Cardiac septum (tissue), 1 donor: ENCODE measurements around the gene KNDC1. TPM values are rescaled to one million over a fixed set of nuclear protein-coding genes. Genes with fewer than 3 reads are reported as not detected.
"Not testable (repeated sequence)": the region's sequence is repeated elsewhere in the genome, so short reads cannot be mapped to it uniquely, and the experiment has no call there.

ENCODE experiments used
- DNase-seq: peaks from one replicate; pipeline ENCODE4 v3.0.0-alpha.2; 2020; ENCODE audit warnings: low spot score
- intact Hi-C: fragments of 100-400 bp; cut with DNase I; formaldehyde crosslinking; loops from one replicate; pipeline ENCODE4 v1.14.0; 2022
- total RNA-seq: library from RNA; stranded (reverse); fragmentation: NEBNext Ultra II Directional; extraction: Animal tissue kit (Norgen Biotek cat#: 25700); gene quantifications from one replicate; pipeline ENCODE4 v1.2.1, GENCODE V29; 2021
- donor health status: DM: no; HTN: no; CAD: no.

The KNDC1 gene
- total RNA-seq, 1 donor from 2014 or later, result 0.05 TPM

- no peak for DNase-seq
- intact Hi-C loops, result no loop called here
Observed at GRCh38 chr10:133230044-133230361, 70.0 kb downstream of the KNDC1 start, which contains the start of gene UTF1. UTF1 (plus strand) TSS chr10:133230217; CDS start chr10:133230289, 72 bp downstream.

DNA sequence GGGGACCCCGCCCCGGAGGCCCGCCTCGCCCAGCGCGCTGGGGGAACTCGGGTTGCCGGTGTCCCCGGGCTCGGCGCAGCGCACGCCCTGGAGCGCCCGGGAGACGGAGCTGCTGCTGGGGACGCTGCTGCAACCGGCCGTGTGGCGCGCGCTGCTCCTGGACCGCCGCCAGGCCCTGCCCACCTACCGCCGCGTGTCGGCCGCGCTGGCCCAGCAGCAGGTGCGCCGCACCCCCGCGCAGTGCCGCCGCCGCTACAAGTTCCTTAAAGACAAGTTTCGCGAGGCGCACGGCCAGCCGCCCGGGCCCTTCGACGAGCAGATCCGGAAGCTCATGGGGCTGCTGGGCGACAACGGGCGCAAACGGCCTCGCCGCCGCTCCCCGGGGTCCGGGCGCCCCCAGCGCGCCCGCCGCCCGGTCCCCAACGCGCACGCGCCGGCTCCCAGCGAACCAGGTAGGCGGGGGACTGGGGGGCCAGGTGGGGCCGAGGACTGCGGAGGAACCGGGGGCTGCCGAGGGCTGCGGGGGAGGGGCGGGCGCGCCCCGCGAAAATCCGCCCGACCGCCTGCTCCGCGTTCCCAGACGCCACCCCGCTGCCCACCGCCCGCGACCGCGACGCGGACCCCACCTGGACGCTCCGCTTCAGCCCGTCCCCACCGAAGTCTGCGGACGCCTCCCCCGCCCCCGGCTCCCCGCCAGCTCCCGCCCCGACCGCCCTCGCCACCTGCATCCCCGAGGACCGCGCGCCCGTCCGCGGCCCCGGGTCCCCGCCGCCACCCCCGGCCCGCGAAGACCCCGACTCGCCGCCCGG, 70.6 kb downstream of the KNDC1 start:
- no peak for DNase-seq
- intact Hi-C loops, result no loop called here

DNA sequence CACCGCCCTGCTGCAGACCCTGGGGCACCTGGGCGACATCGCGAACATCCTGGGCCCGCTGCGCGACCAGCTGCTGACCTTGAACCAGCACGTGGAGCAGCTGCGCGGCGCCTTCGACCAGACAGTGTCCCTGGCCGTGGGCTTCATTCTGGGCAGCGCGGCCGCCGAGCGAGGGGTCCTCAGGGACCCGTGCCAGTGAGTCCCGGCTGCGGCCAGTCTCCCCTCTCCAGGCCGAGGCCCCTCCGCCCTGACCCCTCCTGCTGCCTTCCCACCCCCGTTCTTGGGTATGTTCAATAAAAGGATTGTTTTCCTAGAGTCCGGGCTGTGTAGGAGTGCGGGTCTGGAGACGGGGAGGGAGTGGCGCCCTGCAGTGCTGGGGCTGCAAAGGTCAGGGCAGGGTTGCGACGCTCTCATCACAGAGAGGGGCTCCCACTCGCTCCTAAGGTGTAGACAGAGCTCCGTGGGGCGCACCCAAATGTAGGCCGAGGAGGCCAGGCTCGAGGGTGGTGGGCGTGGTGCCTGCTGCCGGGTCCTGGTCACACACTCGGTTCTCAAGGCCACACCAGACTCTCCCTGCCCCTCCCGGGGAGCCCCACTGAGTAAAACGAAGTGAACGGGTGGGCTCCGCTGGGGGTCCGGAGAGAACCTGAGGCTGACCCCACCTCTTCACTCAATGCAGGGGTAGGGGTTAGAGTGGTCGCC, 71.4 kb downstream of the KNDC1 start:
- intact Hi-C loops, result no loop called here
- DNase-seq, result no peak

DNA sequence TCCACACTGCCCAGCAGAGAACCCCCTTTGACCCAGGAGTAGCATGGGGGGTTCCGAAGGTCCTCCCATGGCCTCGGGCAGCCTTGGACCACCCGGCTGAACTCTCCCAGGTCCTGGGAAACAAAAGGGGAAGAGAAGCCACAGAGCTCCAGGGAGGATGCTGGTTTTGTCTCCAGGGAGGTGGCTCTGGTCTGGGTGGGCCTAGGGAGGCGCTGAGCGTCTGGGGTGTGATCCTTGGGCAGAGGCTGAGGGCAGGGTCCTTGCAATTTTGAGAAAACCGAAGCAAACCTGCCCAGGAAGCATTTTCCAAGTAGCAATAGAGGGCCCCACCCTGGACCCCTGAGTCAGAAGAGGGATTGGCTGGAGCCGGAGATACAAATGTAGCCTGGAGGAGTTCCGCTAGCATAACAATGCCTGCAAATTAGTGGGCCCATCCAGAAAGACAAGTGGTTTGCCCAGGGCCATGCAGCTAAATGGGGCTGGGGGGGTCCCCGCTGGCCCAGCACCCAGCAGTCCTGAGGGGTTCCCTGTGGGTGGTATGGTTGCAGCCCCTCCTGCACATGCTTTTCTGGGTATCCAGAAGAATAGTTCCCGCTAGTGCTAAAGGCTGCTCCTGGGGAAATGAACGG, 72.0 kb downstream of the KNDC1 start:
- intact Hi-C loops, result no loop called here
- no peak for DNase-seq

- DNase-seq, intact Hi-C loops: not testable (repeated sequence)
Observed at GRCh38 chr10:133234796-133235195, 74.8 kb downstream of the KNDC1 start.

DNA sequence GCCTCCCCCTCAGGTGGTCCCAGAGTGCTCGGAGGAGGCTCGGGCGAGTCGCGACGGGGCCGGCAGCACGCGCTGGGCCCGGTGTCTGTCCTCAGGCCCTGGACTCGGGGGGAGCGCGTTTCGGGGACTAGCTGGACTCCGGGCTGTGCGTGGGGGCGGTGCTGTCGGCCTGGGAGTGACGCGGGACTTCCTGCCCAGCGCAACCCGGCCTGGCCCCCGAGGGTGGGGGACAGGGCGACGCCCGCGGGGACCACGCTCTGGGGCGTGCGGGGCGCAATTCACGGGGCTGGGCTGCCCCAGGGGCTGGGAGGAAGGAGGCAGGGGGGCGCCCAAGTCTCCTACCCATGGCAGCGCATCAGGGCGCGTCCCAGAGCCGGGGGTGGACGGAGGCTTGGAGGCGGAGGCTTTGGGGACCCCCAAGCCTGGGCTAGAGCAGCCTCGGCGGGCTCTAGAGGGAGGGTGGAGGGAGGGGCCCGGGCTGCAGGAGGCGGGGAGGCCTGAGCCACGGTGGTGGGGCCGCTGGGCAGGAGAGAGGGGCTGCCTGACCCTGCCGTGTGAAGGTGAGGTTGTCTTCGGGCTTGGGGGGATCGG, 75.3 kb downstream of the KNDC1 start:
- DNase-seq, result no peak
- intact Hi-C loops, result no loop called here

- DNase-seq, result no peak
- intact Hi-C loops, result no loop called here
Observed at GRCh38 chr10:133235932-133236331, 75.9 kb downstream of the KNDC1 start.

DNA sequence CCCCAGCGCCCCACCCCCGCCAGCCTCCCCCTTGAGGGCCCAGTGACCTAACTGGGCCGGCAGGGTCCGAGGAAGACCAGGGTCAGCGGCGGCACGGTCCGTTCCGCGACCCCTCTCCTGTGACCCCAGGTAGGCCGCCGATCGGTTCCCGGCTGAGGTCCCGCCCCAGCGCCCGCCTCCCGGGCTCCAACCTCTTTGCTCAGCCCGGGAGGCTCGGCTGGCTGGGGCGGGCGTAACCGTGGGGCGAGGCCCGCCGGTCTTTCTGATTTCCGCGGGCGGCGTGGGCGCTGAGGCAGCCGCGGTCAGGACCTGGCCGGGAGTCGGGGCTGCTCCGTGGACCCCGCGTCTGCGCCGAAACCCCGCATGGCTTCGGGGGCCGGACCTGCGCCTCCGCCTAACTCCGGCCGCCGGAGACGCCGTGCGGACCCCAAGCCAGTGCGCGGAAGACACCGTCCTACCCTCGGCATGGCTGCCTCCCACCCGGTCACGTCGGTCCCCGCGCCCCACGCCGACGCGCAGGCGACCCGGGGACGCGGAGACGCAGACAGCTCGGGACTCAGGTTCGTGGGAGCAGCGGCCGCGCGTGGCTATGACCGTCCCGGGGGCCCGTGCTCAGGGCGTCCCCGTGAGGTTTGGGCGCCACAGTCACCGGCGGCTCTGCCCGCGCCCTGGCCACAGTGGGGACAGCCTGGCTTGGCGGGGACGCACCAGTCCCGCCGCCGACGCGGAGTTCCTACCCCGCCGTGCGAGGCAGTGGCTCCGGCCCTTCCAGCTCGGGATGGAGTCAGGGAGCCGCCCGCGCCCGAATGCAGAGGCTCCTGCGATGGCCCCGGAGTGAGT, 76.6 kb downstream of the KNDC1 start:
- intact Hi-C loops, result no loop called here
- DNase-seq, result no peak

DNA sequence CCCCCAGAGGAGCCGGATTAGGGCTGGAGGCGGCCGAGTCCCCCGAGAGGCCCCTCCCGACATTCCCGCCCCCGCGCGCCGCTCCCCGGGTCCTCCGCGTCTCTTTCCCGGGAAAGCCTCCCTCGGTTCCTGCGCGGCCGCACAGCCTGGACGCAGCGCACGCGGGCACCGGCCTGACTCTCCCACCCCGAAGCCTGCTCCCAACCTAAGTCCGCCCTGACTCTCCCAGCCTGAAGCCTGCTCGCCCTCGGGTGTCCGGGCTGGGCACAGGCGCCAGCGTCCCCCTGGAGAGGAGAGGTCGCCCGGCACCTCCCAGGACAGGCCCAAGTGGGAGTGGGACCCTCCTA, 77.2 kb downstream of the KNDC1 start:
- DNase-seq, result no peak
- intact Hi-C loops, result no loop called here

- DNase-seq, result no peak
- intact Hi-C loops, result no loop called here
Observed at GRCh38 chr10:133237588-133238465, 77.8 kb downstream of the KNDC1 start, which contains the start of gene VENTX. VENTX (plus strand) TSS chr10:133237855; CDS start chr10:133237915, 60 bp downstream.

GRCh38 chr10:133238466-133238804, 78.4 kb downstream of the KNDC1 start:
- no peak for DNase-seq
- intact Hi-C loops, result no loop called here

DNA sequence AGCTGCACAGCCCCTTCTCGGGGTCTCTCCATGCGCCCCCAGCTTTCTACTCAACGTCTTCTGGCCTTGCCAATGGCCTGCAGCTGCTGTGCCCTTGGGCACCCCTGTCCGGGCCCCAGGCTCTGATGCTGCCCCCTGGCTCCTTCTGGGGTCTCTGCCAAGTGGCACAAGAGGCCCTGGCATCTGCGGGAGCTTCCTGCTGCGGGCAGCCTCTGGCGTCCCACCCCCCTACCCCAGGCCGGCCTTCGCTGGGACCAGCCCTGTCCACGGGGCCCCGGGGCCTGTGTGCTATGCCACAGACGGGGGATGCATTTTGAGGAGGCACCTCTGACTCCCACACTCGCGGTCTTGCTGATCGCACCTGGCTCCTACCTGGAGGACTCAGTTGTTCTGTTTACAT, 80.0 kb downstream of the KNDC1 start:
- intact Hi-C loops, result no loop called here
- no peak for DNase-seq

- no peak for DNase-seq
- intact Hi-C loops, result no loop called here
Observed at GRCh38 chr10:133241501-133242205, 81.6 kb downstream of the KNDC1 start.

DNA sequence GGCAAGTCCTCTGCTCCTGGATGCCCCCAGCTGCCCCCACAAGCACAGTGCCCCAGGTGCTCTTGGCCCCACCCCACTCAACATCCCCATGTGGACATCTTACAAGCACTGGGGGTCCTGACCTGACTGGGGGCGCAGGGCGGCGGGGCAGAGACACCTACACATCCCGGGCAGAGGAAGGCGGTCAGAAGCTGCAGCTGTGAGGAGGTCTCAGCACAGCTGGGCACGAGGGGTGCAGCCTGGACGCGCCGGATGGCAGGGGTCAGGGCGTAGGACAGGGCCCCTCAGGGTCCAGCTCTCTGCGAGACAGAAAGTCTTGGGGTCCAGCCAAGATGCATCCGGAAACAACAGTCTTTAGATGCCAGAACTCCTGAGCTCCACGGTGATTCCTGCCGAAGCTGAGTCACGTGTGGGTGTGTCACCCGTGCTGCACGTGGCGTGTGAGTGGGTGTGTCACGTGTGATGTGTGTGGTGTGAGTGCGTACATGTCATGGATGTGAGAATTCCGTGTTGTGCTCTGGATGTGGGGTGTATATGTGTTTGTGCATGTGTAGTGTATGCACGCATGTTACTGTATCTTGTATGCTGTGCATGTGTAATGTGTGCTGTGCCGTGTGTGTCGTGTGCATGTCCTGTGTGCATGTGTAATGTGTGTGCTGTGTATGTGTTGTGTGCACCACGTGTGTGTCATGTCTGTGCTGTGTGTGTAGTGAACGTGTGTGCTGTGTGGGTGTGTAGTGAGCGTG, 82.8 kb downstream of the KNDC1 start:
- intact Hi-C loops, result no loop called here
- DNase-seq, result no peak

GRCh38 chr10:133243593-133243992, 83.6 kb downstream of the KNDC1 start:
- DNase-seq, result no peak
- intact Hi-C loops, result no loop called here

DNA sequence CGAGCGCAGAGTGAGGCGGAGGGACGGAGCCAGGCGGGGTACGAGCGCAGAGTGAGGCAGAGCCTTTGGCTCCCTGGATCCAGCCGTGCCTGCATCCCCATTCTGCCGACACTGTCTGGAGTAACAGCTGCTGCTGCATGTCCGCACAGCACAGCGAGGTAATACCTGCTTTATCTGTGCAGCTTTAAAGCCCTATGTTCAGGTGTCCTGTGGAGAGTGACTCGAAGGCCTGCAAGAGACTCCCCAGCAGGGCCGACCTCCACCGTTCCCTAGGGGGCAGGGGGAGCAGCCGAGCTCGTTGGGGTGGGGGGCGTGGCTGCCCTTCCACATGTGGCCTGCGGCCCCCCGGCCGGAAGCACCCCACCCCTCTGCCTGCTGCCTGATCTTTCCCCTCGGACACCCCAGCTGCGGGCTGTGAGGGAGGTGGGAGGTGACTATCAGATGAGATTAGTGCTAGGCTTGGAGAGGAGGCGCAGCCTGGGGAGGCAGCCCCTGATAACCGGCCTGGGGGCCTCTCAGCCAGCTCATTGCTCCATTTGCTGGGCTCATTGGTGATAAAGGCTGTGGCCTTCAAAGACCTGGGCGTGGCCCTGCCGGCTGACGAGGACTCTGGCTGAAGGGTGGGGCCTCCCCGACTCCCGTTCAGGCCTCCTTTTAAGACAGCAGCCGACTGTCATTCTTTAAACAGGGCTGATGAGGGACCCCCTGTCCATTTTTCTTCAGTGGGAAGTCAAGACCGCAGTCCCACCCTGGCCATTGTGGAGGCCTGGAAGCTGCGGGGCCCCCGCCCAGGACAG, 85.6 kb downstream of the KNDC1 start:
- DNase-seq, result no peak
- intact Hi-C loops, result no loop called here

- DNase-seq, result no peak
- intact Hi-C loops, result no loop called here
Observed at GRCh38 chr10:133246236-133246626, 86.2 kb downstream of the KNDC1 start.
